GM12801 (cell line): Measurements from ENCODE around the gene APCDD1.

Source experiments
- TF ChIP-seq, protein P1 (sequence below): IDR thresholded peaks from one replicate; pipeline ENCODE4 v1.5.1; 2011; ENCODE audit warnings: control low read depth; ENCODE audit not compliant: insufficient read length; ENCODE audit errors: extremely low read depth

The APCDD1 gene

GRCh38 chr18:10497206-10497749 lies 42.8 kb downstream of the APCDD1 start:
- TF ChIP-seq, protein P1, sequence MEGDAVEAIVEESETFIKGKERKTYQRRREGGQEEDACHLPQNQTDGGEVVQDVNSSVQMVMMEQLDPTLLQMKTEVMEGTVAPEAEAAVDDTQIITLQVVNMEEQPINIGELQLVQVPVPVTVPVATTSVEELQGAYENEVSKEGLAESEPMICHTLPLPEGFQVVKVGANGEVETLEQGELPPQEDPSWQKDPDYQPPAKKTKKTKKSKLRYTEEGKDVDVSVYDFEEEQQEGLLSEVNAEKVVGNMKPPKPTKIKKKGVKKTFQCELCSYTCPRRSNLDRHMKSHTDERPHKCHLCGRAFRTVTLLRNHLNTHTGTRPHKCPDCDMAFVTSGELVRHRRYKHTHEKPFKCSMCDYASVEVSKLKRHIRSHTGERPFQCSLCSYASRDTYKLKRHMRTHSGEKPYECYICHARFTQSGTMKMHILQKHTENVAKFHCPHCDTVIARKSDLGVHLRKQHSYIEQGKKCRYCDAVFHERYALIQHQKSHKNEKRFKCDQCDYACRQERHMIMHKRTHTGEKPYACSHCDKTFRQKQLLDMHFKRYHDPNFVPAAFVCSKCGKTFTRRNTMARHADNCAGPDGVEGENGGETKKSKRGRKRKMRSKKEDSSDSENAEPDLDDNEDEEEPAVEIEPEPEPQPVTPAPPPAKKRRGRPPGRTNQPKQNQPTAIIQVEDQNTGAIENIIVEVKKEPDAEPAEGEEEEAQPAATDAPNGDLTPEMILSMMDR: no peak

DNA sequence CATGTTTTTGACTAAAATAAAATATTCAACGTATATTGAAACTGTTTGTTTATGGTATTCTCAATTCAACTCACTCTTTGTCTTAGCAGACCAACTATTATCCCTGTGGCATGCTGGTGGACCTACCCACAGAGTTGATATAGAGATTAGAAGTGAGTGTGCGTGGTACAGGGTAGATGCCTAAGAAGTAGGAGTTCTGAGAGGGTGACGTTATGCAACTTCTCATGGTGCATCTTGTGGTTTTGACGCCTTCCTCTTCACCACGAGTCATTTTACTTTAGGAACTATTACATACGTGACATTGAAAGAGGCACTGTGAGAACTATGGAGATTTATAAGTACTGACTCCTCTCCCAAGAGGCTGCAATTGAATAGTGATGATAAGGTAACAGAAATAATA lies 44.8 kb downstream of the APCDD1 start:
- TF ChIP-seq, protein P1: no peak

GRCh38 chr18:10500038-10500437 lies 45.6 kb downstream of the APCDD1 start:
- TF ChIP-seq, protein P1: no peak

DNA sequence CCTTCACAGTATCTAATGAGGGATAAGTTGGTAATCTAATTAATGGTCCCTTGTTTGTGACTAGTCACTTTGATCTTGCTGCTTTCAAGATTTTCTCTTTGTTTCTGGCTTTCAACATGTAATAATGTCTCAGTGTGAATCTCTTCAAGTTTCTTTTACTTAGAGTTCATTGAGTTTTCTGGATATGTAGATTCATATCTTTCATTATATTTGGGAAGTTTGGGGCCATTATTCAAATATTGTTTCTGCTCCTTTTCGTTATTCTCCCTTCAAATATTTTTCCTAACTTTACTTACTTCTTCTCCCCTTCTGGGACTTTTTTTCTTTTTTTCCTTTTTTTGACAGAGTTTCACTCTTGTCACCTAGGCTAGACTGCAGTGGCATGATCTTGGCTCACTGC lies 50.3 kb downstream of the APCDD1 start:
- TF ChIP-seq, protein P1: no peak

DNA sequence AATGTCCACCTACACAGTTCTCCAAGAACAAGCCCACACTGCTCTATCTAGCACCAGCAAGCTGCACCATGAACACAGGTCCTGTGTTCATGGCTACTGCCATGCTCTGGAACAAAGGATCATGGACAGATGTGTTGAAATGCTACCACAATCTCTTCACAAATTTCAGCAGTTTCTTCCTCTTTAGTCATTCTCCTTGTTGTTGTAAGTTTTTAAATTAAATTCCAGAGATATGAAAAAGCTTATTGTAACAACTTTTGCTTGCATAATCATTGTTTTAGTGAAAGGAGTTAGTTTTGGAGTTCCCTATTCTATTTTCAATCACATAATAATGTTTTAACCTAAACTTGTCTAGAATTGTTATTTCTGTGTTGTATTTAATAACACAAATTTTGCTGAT lies 54.2 kb downstream of the APCDD1 start:
- TF ChIP-seq, protein P1: no peak

DNA sequence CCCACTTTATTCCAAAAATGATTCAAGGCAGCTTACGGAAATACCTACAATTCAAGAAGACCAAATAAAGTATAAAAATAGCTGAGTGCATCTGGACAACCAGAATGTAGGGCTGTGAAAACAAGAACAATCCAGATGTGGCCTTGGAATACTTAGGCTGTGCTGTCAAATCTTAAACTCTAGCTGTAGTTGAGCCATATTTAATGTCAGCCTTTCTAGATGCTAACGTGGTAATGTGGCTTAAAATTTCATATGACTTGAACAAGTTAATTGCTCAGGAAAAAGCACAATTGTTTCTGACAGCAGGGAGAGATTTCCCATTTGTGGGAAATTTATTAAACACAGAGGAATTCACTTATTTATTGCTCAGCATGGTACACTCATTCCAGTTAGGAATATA lies 56.8 kb downstream of the APCDD1 start:
- TF ChIP-seq, protein P1: no peak

DNA sequence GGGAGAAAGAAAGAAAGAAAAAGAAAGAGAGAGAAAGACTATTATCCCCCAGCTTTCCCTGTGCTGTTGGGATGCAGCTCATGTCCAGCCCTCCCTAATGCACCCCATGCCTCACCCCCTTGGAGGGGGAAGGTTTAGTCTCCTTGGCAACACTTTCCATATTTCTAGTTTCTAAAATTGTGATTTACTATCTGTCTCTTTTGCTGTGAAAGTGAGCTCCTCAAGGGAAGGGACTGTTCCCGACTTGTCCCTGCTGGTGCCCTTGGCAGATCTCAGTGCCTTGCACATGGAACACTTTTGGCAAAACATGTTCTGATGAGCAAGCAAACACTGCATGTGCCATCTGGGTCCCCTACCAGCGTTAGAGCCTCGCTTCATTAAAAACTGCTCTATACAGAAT lies 59.6 kb downstream of the APCDD1 start:
- TF ChIP-seq, protein P1: no peak

DNA sequence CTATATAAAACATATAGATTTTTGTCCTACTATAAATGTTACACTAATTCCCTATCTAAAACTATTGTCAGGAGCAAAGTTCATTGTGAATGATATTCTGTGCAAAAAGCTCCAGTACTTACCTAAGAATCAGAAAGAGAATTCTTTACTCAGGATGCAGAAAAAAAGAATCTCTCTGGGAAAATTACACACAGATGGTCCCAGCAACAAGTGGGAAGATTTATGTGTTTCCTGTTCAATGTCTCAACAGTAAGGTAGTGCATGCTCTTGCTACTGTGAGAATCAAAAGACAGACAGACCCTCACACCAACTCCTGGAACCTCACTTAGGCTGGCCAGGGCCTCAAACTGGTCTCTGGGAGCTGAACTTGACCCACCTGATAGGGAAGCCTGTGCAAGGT lies 60.2 kb downstream of the APCDD1 start:
- TF ChIP-seq, protein P1: no peak
